Measurements from ENCODE around the gene SH3PXD2A. TPM values are rescaled to one million over a fixed set of nuclear protein-coding genes. Genes with fewer than 3 reads are reported as not detected.
A peak's percentile ranks its signal among the peaks of the same experiment; 100 is the strongest.

The SH3PXD2A gene
- total and polyA plus RNA-seq, 2 donors (not counting 1 experiment from before 2014, with no cell fraction given): 3.2 to 33.5 TPM

DNA sequence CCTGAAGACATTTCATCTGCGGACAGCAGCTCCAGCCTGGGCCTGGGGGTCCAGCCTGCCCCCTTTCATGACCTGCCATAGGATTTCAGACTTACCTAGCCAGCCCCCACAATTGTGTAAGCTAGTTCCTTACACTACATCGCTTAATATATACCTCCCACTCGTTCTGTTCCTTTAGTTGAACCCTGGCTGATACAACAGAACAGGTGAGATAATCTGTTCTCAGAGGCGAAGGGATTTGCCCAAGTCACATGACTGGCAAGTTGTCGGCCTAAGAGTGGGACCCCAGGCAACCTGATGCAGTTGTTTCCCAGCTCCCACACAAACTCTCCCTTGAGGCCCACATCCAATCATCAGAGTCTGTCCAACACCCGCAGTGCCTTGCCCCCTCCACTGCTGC is 168.2 kb downstream of the SH3PXD2A start:
- H3K27ac ChIP-seq (ENCODE audit: low read length in 2 of 2): no peak overlapping the region
- TF ChIP-seq, protein P1, sequence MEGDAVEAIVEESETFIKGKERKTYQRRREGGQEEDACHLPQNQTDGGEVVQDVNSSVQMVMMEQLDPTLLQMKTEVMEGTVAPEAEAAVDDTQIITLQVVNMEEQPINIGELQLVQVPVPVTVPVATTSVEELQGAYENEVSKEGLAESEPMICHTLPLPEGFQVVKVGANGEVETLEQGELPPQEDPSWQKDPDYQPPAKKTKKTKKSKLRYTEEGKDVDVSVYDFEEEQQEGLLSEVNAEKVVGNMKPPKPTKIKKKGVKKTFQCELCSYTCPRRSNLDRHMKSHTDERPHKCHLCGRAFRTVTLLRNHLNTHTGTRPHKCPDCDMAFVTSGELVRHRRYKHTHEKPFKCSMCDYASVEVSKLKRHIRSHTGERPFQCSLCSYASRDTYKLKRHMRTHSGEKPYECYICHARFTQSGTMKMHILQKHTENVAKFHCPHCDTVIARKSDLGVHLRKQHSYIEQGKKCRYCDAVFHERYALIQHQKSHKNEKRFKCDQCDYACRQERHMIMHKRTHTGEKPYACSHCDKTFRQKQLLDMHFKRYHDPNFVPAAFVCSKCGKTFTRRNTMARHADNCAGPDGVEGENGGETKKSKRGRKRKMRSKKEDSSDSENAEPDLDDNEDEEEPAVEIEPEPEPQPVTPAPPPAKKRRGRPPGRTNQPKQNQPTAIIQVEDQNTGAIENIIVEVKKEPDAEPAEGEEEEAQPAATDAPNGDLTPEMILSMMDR (IDR thresholded peaks at IDR 0.05): no peak
- no peak for TF ChIP-seq EZH2 (IDR thresholded peaks at IDR 0.05; ENCODE audit: borderline replicate concordance, insufficient read depth, low read depth, low read length, poor library complexity, severe bottlenecking)
- no peaks in the 10 kb centered on the region for H4K20me1 ChIP-seq (ENCODE audit: control insufficient read depth, insufficient read depth, low read length, poor library complexity, severe bottlenecking)
- peaks cover 30% of the 10 kb centered on the region for H3K4me1 Mint-ChIP-seq
- H3K9me3 Mint-ChIP-seq (ENCODE audit: insufficient read depth): no peaks in the 10 kb centered on the region
- no peaks in the 10 kb centered on the region for H3K27me3 ChIP-seq (replicated peaks in 1 of 4; ENCODE audit: control extremely low read depth in 1 of 4, control insufficient read depth in 3 of 4, insufficient read depth in 4 of 4, low read length in 3 of 4)
- H3K4me1 ChIP-seq (ENCODE audit: control insufficient read depth in 2 of 2, insufficient read depth in 2 of 2, low read length in 2 of 2): peaks cover 14 to 20% of the 10 kb centered on the region in 2 donors
- CTCF ChIA-PET: interaction anchor here (0.8 to 4.3 kb wide), 24 partner anchors 9 to 271 kb away, joined by 3 to 46 read pairs (median 7); no protein-coding TSS in a partner anchor
- ATAC-seq (ENCODE audit: low read depth): no peak
- no peaks in the 10 kb centered on the region for H3K27me3 Mint-ChIP-seq
- H3K9ac ChIP-seq (ENCODE audit: low read length): no peak overlapping the region
- intact Hi-C loops (cut with micrococcal nuclease): no loop called here
- POLR2A ChIA-PET: no interaction called here
- H3K36me3 ChIP-seq (replicated peaks in 1 of 2; ENCODE audit: control extremely low read depth in 1 of 2, control insufficient read depth in 1 of 2, extremely low read depth in 1 of 2, insufficient read depth in 2 of 2, low read length in 1 of 2): no peaks in the 10 kb centered on the region
- no peak for DNase-seq
- no peak overlapping the region for H2AFZ ChIP-seq (ENCODE audit: insufficient read depth, low read depth, low read length, poor library complexity, severe bottlenecking)
- H3K79me2 ChIP-seq (ENCODE audit: control insufficient read depth, insufficient read depth, low read length): peaks cover 12% of the 10 kb centered on the region
- no peak overlapping the region for H3K27ac Mint-ChIP-seq
- H3K4me3 Mint-ChIP-seq: no peak overlapping the region
- H3K4me3 ChIP-seq (ENCODE audit: control extremely low read depth in 1 of 5, extremely low read depth in 1 of 5, insufficient read depth in 1 of 5, low read depth in 2 of 5, low read length in 4 of 5): no peak overlapping the region
- H3K9me3 ChIP-seq (ENCODE audit: control extremely low read depth in 1 of 3, control insufficient read depth in 2 of 3, insufficient read depth in 1 of 3, low read length in 2 of 3): no peaks in the 10 kb centered on the region
- no peak overlapping the region for H3K4me2 ChIP-seq (replicated peaks; ENCODE audit: low read depth, low read length, poor library complexity, severe bottlenecking)
- WGBS (ENCODE audit: insufficient coverage): 91% methylated on average over 5 of the region's 6 CpGs

- H3K4me2 ChIP-seq (replicated peaks; ENCODE audit: low read depth, low read length, poor library complexity, severe bottlenecking): no peak overlapping the region
- H3K4me1 ChIP-seq (ENCODE audit: control insufficient read depth in 2 of 2, insufficient read depth in 2 of 2, low read length in 2 of 2): peaks cover 3 to 10% of the 10 kb centered on the region in 2 donors
- DNase-seq: peak; percentile 83
- H3K9me3 ChIP-seq (ENCODE audit: control extremely low read depth in 1 of 3, control insufficient read depth in 2 of 3, insufficient read depth in 1 of 3, low read length in 2 of 3): no peaks in the 10 kb centered on the region
- H4K20me1 ChIP-seq (ENCODE audit: control insufficient read depth, insufficient read depth, low read length, poor library complexity, severe bottlenecking): no peaks in the 10 kb centered on the region
- H3K36me3 ChIP-seq (replicated peaks in 1 of 2; ENCODE audit: control extremely low read depth in 1 of 2, control insufficient read depth in 1 of 2, extremely low read depth in 1 of 2, insufficient read depth in 2 of 2, low read length in 1 of 2): no peaks in the 10 kb centered on the region
- H3K27me3 ChIP-seq (replicated peaks in 1 of 4; ENCODE audit: control extremely low read depth in 1 of 4, control insufficient read depth in 3 of 4, insufficient read depth in 4 of 4, low read length in 3 of 4): no peaks in the 10 kb centered on the region
- ChIA-PET CTCF (interaction anchor here (0.6 to 4.3 kb wide), 39 partner anchors 8 to 332 kb away, joined by 3 to 46 read pairs (median 5); no protein-coding TSS in a partner anchor), POLR2A (no interaction called here)
- peak; percentile 96 for ATAC-seq (ENCODE audit: low read depth)
- no peak overlapping the region for H3K4me3 ChIP-seq (ENCODE audit: control extremely low read depth in 1 of 5, extremely low read depth in 1 of 5, insufficient read depth in 1 of 5, low read depth in 2 of 5, low read length in 4 of 5)
- H3K4me1 Mint-ChIP-seq: peaks cover 21% of the 10 kb centered on the region
- H3K27me3 Mint-ChIP-seq: no peaks in the 10 kb centered on the region
- H3K4me3 Mint-ChIP-seq: no peak overlapping the region
- H3K9me3 Mint-ChIP-seq (ENCODE audit: insufficient read depth): no peaks in the 10 kb centered on the region
- WGBS (ENCODE audit: insufficient coverage): 11% methylated on average over 7 of the region's 8 CpGs
- no peak overlapping the region for H2AFZ ChIP-seq (ENCODE audit: insufficient read depth, low read depth, low read length, poor library complexity, severe bottlenecking)
- peaks cover 17% of the 10 kb centered on the region for H3K79me2 ChIP-seq (ENCODE audit: control insufficient read depth, insufficient read depth, low read length)
- no peak overlapping the region for H3K27ac ChIP-seq (ENCODE audit: low read length in 2 of 2)
- H3K27ac Mint-ChIP-seq: peak overlapping the region; percentile 26
- no peak overlapping the region for H3K9ac ChIP-seq (ENCODE audit: low read length)
- intact Hi-C loops (cut with micrococcal nuclease): loop anchor here (1.0 kb wide), 1 partner anchor 88 kb away; no protein-coding TSS in a partner anchor
- TF ChIP-seq EZH2 (IDR thresholded peaks at IDR 0.05; ENCODE audit: borderline replicate concordance, insufficient read depth, low read depth, low read length, poor library complexity, severe bottlenecking): no peak
- TF ChIP-seq, protein P1 (IDR thresholded peaks at IDR 0.05): peak; percentile 93
Observed at GRCh38 chr10:103685880-103686669, 169.3 kb downstream of the SH3PXD2A start.
